K562 (cell line): Measurements from ENCODE around the gene BMAL1. TPM values are rescaled to one million over a fixed set of nuclear protein-coding genes. Genes with fewer than 3 reads are reported as not detected.

Source experiments
- ATAC-seq: fragments of 200-7000 bp; cut with Tn5 transposase; 3 replicates; pipeline ENCODE4 v1.9.1; 2020; ENCODE audit warnings: moderate library complexity
- BruUV-seq: library from RNA; stranded (reverse); fragments of 400-500 nt; replicated peaks from 2 replicates; lab custom pipeline; 2021; lab: Mats Ljungman, UMichigan
- CTCF ChIA-PET: fragments of 300-600 bp; formaldehyde crosslinking; extraction: SDS; loops from one replicate; lab custom pipeline; 2021; ENCODE audit warnings: low intra/inter-chr PET ratio; lab: Yijun Ruan, JAX
- POLR2A ChIA-PET: fragments of 300-600, 350-650 bp; sonication (Branson Sonifier 250); formaldehyde crosslinking; extraction: SDS; loops from one replicate; lab custom pipeline; 2021; ENCODE audit warnings: antibody characterized with exemption, inconsistent platforms; lab: Yijun Ruan, JAX
- DNase-seq, 4 experiments: peaks; one replicate each; pipeline versions ENCODE4 v3.0.0 to v3.0.0-alpha.2; 2011 to 2018; ENCODE audit warnings: low spot score in 3 of 4, mixed read lengths in 3 of 4; ENCODE audit errors: extremely low read depth in 1 of 4
- FAIRE-seq: peaks from 2 replicates; lab custom pipeline; 2011; peaks lifted over from hg19 to GRCh38; lab: Jason Lieb, UNC
- H2AFZ ChIP-seq: 2 replicates; pipeline ENCODE4 v1.6.0; 2011; ENCODE audit warnings: low read depth, low read length, control low read depth, inconsistent platforms
- H3K27ac ChIP-seq: fragments of 200-600 bp; 3 replicates; pipeline ENCODE4 v1.8.0; 2011; ENCODE audit warnings: low read depth, mild to moderate bottlenecking, control low read depth, inconsistent platforms, low read length, moderate library complexity, mixed read lengths; ENCODE audit errors: extremely low read depth
- H3K27me3 ChIP-seq, 2 experiments: fragments of 300-600 bp in 1 of 2; 2 replicates in 1 of 2; 3 replicates in 1 of 2; pipeline versions ENCODE4 v1.6.0 to v1.8.0; 2011; ENCODE audit warnings: inconsistent platforms in 2 of 2, low read length in 2 of 2, mild to moderate bottlenecking in 1 of 2, mixed read lengths in 1 of 2, moderate library complexity in 1 of 2; ENCODE audit not compliant: control insufficient read depth in 2 of 2, insufficient read depth in 2 of 2
- H3K36me3 ChIP-seq: fragments of 300-600 bp; 3 replicates; pipeline ENCODE4 v1.8.0; 2011; ENCODE audit warnings: mild to moderate bottlenecking, low read length, inconsistent platforms; ENCODE audit not compliant: control insufficient read depth, insufficient read depth
- H3K4me1 ChIP-seq, 2 experiments: fragments of 200-600 bp in 1 of 2; replicated peaks in 1 of 2; 2 replicates in 1 of 2; 3 replicates in 1 of 2; pipeline versions ENCODE4 v1.5.1 to v1.8.0; 2011; ENCODE audit warnings: inconsistent platforms in 2 of 2, low read length in 2 of 2, mild to moderate bottlenecking in 1 of 2, mixed read lengths in 1 of 2, moderate library complexity in 1 of 2; ENCODE audit not compliant: control insufficient read depth in 2 of 2, insufficient read depth in 2 of 2
- H3K4me2 ChIP-seq: 2 replicates; pipeline ENCODE4 v1.6.1; 2011; ENCODE audit warnings: low read length, control low read depth, inconsistent platforms, mixed read lengths; ENCODE audit not compliant: insufficient read depth
- H3K4me3 ChIP-seq: fragments of 200-600 bp; sonication (generic), shearing (Covaris generic); 2 replicates; pipeline ENCODE4 v1.5.1; 2016; ENCODE audit warnings: control low read depth, inconsistent platforms
- H3K79me2 ChIP-seq: fragments of 200-600 bp; 3 replicates; pipeline ENCODE4 v1.8.0; 2011; ENCODE audit warnings: low read length, inconsistent platforms; ENCODE audit not compliant: control insufficient read depth, insufficient read depth
- H3K9ac ChIP-seq, 2 experiments: 2 replicates each; pipeline versions ENCODE4 v1.6.0 to v1.6.1; 2011; ENCODE audit warnings: low read depth in 2 of 2, low read length in 2 of 2, control low read depth in 1 of 2, inconsistent platforms in 1 of 2, mild to moderate bottlenecking in 1 of 2, mixed read lengths in 1 of 2; ENCODE audit not compliant: insufficient read depth in 1 of 2
- H3K9me1 ChIP-seq: one replicate; pipeline ENCODE4 v1.6.0; 2011; ENCODE audit warnings: inconsistent platforms, mild to moderate bottlenecking, low read length, moderate library complexity; ENCODE audit not compliant: control insufficient read depth, insufficient read depth
- H3K9me3 ChIP-seq: replicated peaks from 2 replicates; pipeline ENCODE4 v1.5.1; 2011; ENCODE audit warnings: low read depth, low read length, inconsistent platforms; ENCODE audit not compliant: control insufficient read depth, insufficient read depth
- H4K20me1 ChIP-seq: replicated peaks from 2 replicates; pipeline ENCODE4 v1.6.1; 2011; ENCODE audit warnings: low read length, inconsistent platforms, mixed read lengths; ENCODE audit not compliant: control insufficient read depth, insufficient read depth
- BRF2 ChIP-seq: IDR thresholded peaks from 3 replicates; pipeline ENCODE4 v1.6.1; 2011; ENCODE audit warnings: borderline replicate concordance, mild to moderate bottlenecking; ENCODE audit not compliant: insufficient read length, insufficient read depth
- JUNB ChIP-seq: fragments of 450-650 bp; formaldehyde crosslinking; conservative IDR thresholded peaks from 2 replicates; pipeline ENCODE4 v1.4.0; 2020; ENCODE audit warnings: mild to moderate bottlenecking
- KAT2B ChIP-seq: IDR thresholded peaks from one replicate; pipeline ENCODE4 v1.6.1; 2012; ENCODE audit warnings: low read depth, mild to moderate bottlenecking, control low read depth, inconsistent platforms, low read length, moderate library complexity
- L3MBTL2 ChIP-seq: fragments of 450-650 bp; IDR thresholded peaks from 2 replicates; pipeline ENCODE4 v1.6.1; 2016; ENCODE audit warnings: mild to moderate bottlenecking, moderate library complexity
- MAFF ChIP-seq: IDR thresholded peaks from 2 replicates; pipeline ENCODE4 v1.6.1; 2012; ENCODE audit warnings: low read length, improper control_type of control experiment
- NFE2L1 ChIP-seq: fragments of 450-650 bp; IDR thresholded peaks from 2 replicates; pipeline ENCODE4 v1.6.1; 2016; ENCODE audit warnings: missing genetic modification characterization, low read depth, mild to moderate bottlenecking, missing compliant biosample characterization, moderate library complexity, borderline replicate concordance
- SMAD2 ChIP-seq: fragments of 150-350 bp; IDR thresholded peaks from 2 replicates; pipeline ENCODE4 v1.6.1; 2014; ENCODE audit warnings: low read depth, mild to moderate bottlenecking, low read length
- SMARCA5 ChIP-seq: fragments of 450-650 bp; IDR thresholded peaks from 2 replicates; pipeline ENCODE4 v1.6.1; 2016
- SPI1 ChIP-seq: IDR thresholded peaks from 2 replicates; pipeline ENCODE4 v1.6.1; 2011; ENCODE audit warnings: low read depth, low read length, control low read depth, borderline replicate concordance
- SUPT5H ChIP-seq: fragments of 450-650 bp; IDR thresholded peaks from 2 replicates; pipeline ENCODE4 v1.6.1; 2016
- TBP ChIP-seq: optimal IDR thresholded peaks from 2 replicates; pipeline ENCODE3; 2011; ENCODE audit warnings: low read depth, low read length, improper control_type of control experiment
- TRIM28 ChIP-seq: fragments of 450-650 bp; IDR thresholded peaks from 2 replicates; pipeline ENCODE4 v1.6.1; 2017
- ZNF232 ChIP-seq: sonication (generic); formaldehyde crosslinking; IDR thresholded peaks from 2 replicates; pipeline ENCODE4 v1.8.0; 2022; ENCODE audit warnings: mild to moderate bottlenecking, missing genetic modification reagents
- ZNF79 ChIP-seq: fragments of 250-450 bp; sonication (Bioruptor Pico); IDR thresholded peaks from 2 replicates; pipeline ENCODE4 v1.4.0; 2020; ENCODE audit warnings: low read depth, mild to moderate bottlenecking, moderate library complexity
- WGBS: fragments of 100-300 bp; shearing (Covaris generic); methylation state at CpG from one replicate; pipeline ENCODE4 v1.1.6; 2016; ENCODE audit warnings: low coverage, mixed read lengths; ENCODE audit not compliant: insufficient coverage; ENCODE audit errors: missing lambda C conversion rate; 5-methylcytosine and 5-hydroxymethylcytosine counted together
- in situ Hi-C: fragments of 300-500 bp; cut with MboI; formaldehyde crosslinking; loops from 4 replicates; pipeline ENCODE4 v1.15.0; 2018; ENCODE audit warnings: inconsistent platforms, mixed read lengths
- intact Hi-C: fragments of 100-400 bp; cut with micrococcal nuclease; formaldehyde crosslinking; loops from 2 replicates; pipeline ENCODE4 v1.14.2; 2022
- polyA plus RNA-seq, 8 experiments: library from polyadenylated mRNA; depleted of rRNA in 4 of 8; stranded (reverse) in 5 of 8; unstranded in 3 of 8; fragments of >200 nt; fragmentation: Nextera tagmentation in 2 of 8; fragmentation: Illumina TruSeq in 1 of 8; extraction: Ambion mirVana in 2 of 8; extraction: Trizol in 1 of 8; gene quantifications; 2 replicates each; pipeline versions ENCODE4 v1.2.1 to v1.2.3, GENCODE V29; 2011 to 2014; ENCODE audit warnings: inconsistent platforms in 1 of 8, missing spikeins in 1 of 8
- total RNA-seq, 7 experiments: library from RNA; depleted of rRNA in 6 of 7; stranded (reverse); fragments of >200 nt in 6 of 7; fragmentation: Illumina TruSeq in 2 of 7; extraction: Trizol in 2 of 7; gene quantifications; 2 replicates each; pipeline versions ENCODE4 v1.2.1 to v1.2.3, GENCODE V29; 2011 to 2021; ENCODE audit warnings: low replicate concordance in 1 of 7
- TF ChIP-seq, protein P1 (sequence below): fragments of 450-650 bp; IDR thresholded peaks from 2 replicates; pipeline ENCODE4 v1.6.1; 2017; ENCODE audit warnings: antibody characterized with exemption, mild to moderate bottlenecking
- TF ChIP-seq, protein P2 (sequence below): IDR thresholded peaks from 2 replicates; pipeline ENCODE4 v1.6.1; 2014; ENCODE audit warnings: antibody characterized with exemption

Gene BMAL1
- total and polyA plus RNA-seq, 9 of the 15 experiments (the other 6 are each of a cell fraction or from before 2014, with no cell fraction given) = 0.14 to 2.4 (median 0.64) TPM

GRCh38 chr11:13434247-13435205 lies 156.9 kb downstream of the BMAL1 start:
- no peak overlapping the region for H3K4me3 ChIP-seq
- H3K9ac ChIP-seq = no peak overlapping the region
- no peak overlapping the region for H3K27ac ChIP-seq
- ATAC-seq (no peak), DNase-seq (no peak), FAIRE-seq (no peak)
- in situ Hi-C loops (no loop called here), intact Hi-C loops (no loop called here)
- no peaks in the 10 kb centered on the region for H3K9me1 ChIP-seq
- BruUV-seq = no TSS peak
- no peaks in the 10 kb centered on the region for H3K9me3 ChIP-seq
- no peaks in the 10 kb centered on the region for H3K4me1 ChIP-seq
- H2AFZ ChIP-seq = no peak overlapping the region
- no peaks in the 10 kb centered on the region for H4K20me1 ChIP-seq
- H3K27me3 ChIP-seq = no peaks in the 10 kb centered on the region
- ChIA-PET POLR2A (no interaction called here), CTCF (no interaction called here)
- no peak overlapping the region for H3K4me2 ChIP-seq
- H3K36me3 ChIP-seq = no peaks in the 10 kb centered on the region
- no peaks in the 10 kb centered on the region for H3K79me2 ChIP-seq
- 41% methylated on average over 6 of the region's 6 CpGs for WGBS
- TF ChIP-seq ZNF232 (CRISPR knock-in tag) = no peak
- TF ChIP-seq TRIM28 = no peak
- no peak for TF ChIP-seq SMARCA5
- TF ChIP-seq SPI1 = no peak
- no peak for TF ChIP-seq JUNB (CRISPR knock-in tag)
- TF ChIP-seq ZNF79 (CRISPR knock-in tag) = no peak
- TF ChIP-seq, protein P1, sequence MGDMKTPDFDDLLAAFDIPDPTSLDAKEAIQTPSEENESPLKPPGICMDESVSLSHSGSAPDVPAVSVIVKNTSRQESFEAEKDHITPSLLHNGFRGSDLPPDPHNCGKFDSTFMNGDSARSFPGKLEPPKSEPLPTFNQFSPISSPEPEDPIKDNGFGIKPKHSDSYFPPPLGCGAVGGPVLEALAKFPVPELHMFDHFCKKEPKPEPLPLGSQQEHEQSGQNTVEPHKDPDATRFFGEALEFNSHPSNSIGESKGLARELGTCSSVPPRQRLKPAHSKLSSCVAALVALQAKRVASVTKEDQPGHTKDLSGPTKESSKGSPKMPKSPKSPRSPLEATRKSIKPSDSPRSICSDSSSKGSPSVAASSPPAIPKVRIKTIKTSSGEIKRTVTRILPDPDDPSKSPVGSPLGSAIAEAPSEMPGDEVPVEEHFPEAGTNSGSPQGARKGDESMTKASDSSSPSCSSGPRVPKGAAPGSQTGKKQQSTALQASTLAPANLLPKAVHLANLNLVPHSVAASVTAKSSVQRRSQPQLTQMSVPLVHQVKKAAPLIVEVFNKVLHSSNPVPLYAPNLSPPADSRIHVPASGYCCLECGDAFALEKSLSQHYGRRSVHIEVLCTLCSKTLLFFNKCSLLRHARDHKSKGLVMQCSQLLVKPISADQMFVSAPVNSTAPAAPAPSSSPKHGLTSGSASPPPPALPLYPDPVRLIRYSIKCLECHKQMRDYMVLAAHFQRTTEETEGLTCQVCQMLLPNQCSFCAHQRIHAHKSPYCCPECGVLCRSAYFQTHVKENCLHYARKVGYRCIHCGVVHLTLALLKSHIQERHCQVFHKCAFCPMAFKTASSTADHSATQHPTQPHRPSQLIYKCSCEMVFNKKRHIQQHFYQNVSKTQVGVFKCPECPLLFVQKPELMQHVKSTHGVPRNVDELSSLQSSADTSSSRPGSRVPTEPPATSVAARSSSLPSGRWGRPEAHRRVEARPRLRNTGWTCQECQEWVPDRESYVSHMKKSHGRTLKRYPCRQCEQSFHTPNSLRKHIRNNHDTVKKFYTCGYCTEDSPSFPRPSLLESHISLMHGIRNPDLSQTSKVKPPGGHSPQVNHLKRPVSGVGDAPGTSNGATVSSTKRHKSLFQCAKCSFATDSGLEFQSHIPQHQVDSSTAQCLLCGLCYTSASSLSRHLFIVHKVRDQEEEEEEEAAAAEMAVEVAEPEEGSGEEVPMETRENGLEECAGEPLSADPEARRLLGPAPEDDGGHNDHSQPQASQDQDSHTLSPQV = no peak
- no peak for TF ChIP-seq TBP
- no peak for TF ChIP-seq SMAD2
- no peak for TF ChIP-seq NFE2L1 (tag)
- no peak for TF ChIP-seq MAFF
- TF ChIP-seq SUPT5H = no peak
- TF ChIP-seq BRF2 = no peak
- TF ChIP-seq KAT2B = no peak
- TF ChIP-seq L3MBTL2 = no peak
- TF ChIP-seq, protein P2, sequence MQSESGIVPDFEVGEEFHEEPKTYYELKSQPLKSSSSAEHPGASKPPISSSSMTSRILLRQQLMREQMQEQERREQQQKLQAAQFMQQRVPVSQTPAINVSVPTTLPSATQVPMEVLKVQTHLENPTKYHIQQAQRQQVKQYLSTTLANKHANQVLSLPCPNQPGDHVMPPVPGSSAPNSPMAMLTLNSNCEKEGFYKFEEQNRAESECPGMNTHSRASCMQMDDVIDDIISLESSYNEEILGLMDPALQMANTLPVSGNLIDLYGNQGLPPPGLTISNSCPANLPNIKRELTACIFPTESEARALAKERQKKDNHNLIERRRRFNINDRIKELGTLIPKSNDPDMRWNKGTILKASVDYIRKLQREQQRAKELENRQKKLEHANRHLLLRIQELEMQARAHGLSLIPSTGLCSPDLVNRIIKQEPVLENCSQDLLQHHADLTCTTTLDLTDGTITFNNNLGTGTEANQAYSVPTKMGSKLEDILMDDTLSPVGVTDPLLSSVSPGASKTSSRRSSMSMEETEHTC = no peak
